A549 (cell line): ENCODE results near the gene CD226. TPM values are rescaled to one million over a fixed set of nuclear protein-coding genes. Genes with fewer than 3 reads are reported as not detected.

Experiments used
- ATAC-seq, 2 experiments: fragments of 200-7000 bp in 1 of 2; fragments of >200 bp in 1 of 2; cut with Nextera tagmentation in 1 of 2; cut with Tn5 transposase in 1 of 2; 3 replicates each; pipeline versions ENCODE4 v1.8.0 to v1.9.1; 2018 to 2020; ENCODE audit warnings: mild to moderate bottlenecking in 1 of 2, moderate library complexity in 1 of 2
- CTCF ChIA-PET: fragments of 300-600 bp; sonication (Branson Sonifier 250); formaldehyde crosslinking; extraction: SDS; loops from one replicate; lab custom pipeline; 2021; ENCODE audit warnings: antibody characterized with exemption, inconsistent platforms; lab: Yijun Ruan, JAX
- POLR2A ChIA-PET: fragments of 350-600 bp; formaldehyde crosslinking; extraction: SDS; loops from one replicate; lab custom pipeline; 2021; ENCODE audit warnings: antibody characterized with exemption, inconsistent platforms; lab: Yijun Ruan, JAX
- DNase-seq, 2 experiments: peaks; one replicate each; pipeline versions ENCODE4 v3.0.0 to v3.0.0-alpha.2; 2011 to 2016; ENCODE audit warnings: low read depth in 1 of 2, low spot score in 1 of 2
- FAIRE-seq: peaks from 2 replicates; lab custom pipeline; 2011; peaks lifted over from hg19 to GRCh38; lab: Jason Lieb, UNC
- H3K27ac ChIP-seq, 2 experiments: fragments of >200 bp; sonication (Bioruptor Twin); formaldehyde crosslinking; 3 replicates each; pipeline ENCODE4 v1.5.1; 2016 to 2017
- H3K4me1 ChIP-seq: fragments of >200 bp; sonication (Bioruptor Twin); formaldehyde crosslinking; 3 replicates; pipeline ENCODE4 v1.6.1; 2016
- H3K4me2 ChIP-seq: fragments of >200 bp; sonication (Bioruptor Twin); formaldehyde crosslinking; 3 replicates; pipeline ENCODE4 v1.6.1; 2016
- H3K4me3 ChIP-seq: fragments of >200 bp; sonication (Bioruptor Twin); formaldehyde crosslinking; 3 replicates; pipeline ENCODE4 v1.5.1; 2016
- H3K9me3 ChIP-seq: fragments of >200 bp; sonication (Bioruptor Twin); formaldehyde crosslinking; 3 replicates; pipeline ENCODE4 v1.6.1; 2016
- BHLHE40 ChIP-seq: IDR thresholded peaks from 2 replicates; pipeline ENCODE4 v1.6.1; 2012; ENCODE audit warnings: low read depth, low read length, inconsistent platforms
- CHD2 ChIP-seq: fragments of 150-350 bp; IDR thresholded peaks from 2 replicates; pipeline ENCODE4 v1.6.1; 2014; ENCODE audit warnings: low read length; ENCODE audit not compliant: partially characterized antibody
- CHD4 ChIP-seq: fragments of 200-600 bp; sonication (generic); IDR thresholded peaks from 2 replicates; pipeline ENCODE4 v1.6.1; 2016; ENCODE audit warnings: antibody characterized with exemption, mild to moderate bottlenecking, borderline replicate concordance
- E2F6 ChIP-seq: IDR thresholded peaks from 2 replicates; pipeline ENCODE4 v1.6.1; 2012; ENCODE audit warnings: low read depth, borderline replicate concordance
- EHF ChIP-seq: fragments of 250-450 bp; sonication (Bioruptor Pico); IDR thresholded peaks from 2 replicates; pipeline ENCODE4 v1.5.0; 2020; ENCODE audit warnings: mild to moderate bottlenecking
- EHMT2 ChIP-seq: fragments of 200-600 bp; sonication (generic); IDR thresholded peaks from 2 replicates; pipeline ENCODE4 v1.6.1; 2016; ENCODE audit warnings: antibody characterized with exemption, low read depth, mild to moderate bottlenecking, moderate library complexity
- FOXS1 ChIP-seq: fragments of 250-450 bp; sonication (Bioruptor Pico); IDR thresholded peaks from 2 replicates; pipeline ENCODE4 v1.5.0; 2020; ENCODE audit warnings: mild to moderate bottlenecking, moderate library complexity
- GATA3 ChIP-seq: IDR thresholded peaks from 2 replicates; pipeline ENCODE4 v1.6.1; 2012; ENCODE audit warnings: borderline replicate concordance
- HDAC2 ChIP-seq: fragments of 200-600 bp; sonication (generic); IDR thresholded peaks from 2 replicates; pipeline ENCODE4 v1.6.1; 2016
- HES2 ChIP-seq: fragments of >200 bp; sonication (Bioruptor Twin); formaldehyde crosslinking; IDR thresholded peaks from 2 replicates; pipeline ENCODE4 v1.6.1; 2016
- JUNB ChIP-seq: fragments of >200 bp; sonication (Bioruptor Twin); formaldehyde crosslinking; IDR thresholded peaks from 2 replicates; pipeline ENCODE4 v1.6.1; 2016
- NFE2L2 ChIP-seq: fragments of 150-350 bp; conservative IDR thresholded peaks from 2 replicates; pipeline ENCODE4 v1.6.1; 2014; ENCODE audit warnings: low read length
- NR3C1 ChIP-seq: fragments of >200 bp; sonication (Bioruptor Twin); formaldehyde crosslinking; IDR thresholded peaks from 3 replicates; pipeline ENCODE4 v1.6.1; 2017
- PHF8 ChIP-seq: fragments of 200-600 bp; sonication (generic); IDR thresholded peaks from 2 replicates; pipeline ENCODE4 v1.6.1; 2016; ENCODE audit warnings: low read depth, mild to moderate bottlenecking, antibody characterized with exemption, moderate library complexity, borderline replicate concordance
- RARB ChIP-seq: fragments of 250-450 bp; sonication (Bioruptor Pico); IDR thresholded peaks from 2 replicates; pipeline ENCODE4 v1.8.0; 2021; ENCODE audit warnings: mild to moderate bottlenecking, moderate library complexity
- RNF2 ChIP-seq: fragments of 200-600 bp; sonication (generic); IDR thresholded peaks from 2 replicates; pipeline ENCODE4 v1.6.1; 2016; ENCODE audit warnings: low read depth, mild to moderate bottlenecking, antibody characterized with exemption, moderate library complexity, borderline replicate concordance
- SMC3 ChIP-seq: fragments of >200 bp; sonication (Bioruptor Twin); formaldehyde crosslinking; IDR thresholded peaks from 3 replicates; pipeline ENCODE4 v1.6.1; 2018; ENCODE audit warnings: inconsistent platforms
- ZFP36 ChIP-seq: fragments of 450-650 bp; IDR thresholded peaks from 2 replicates; pipeline ENCODE4 v1.6.1; 2014; ENCODE audit warnings: borderline replicate concordance; ENCODE audit not compliant: partially characterized antibody
- ZSCAN20 ChIP-seq: fragments of 250-450 bp; sonication (Bioruptor Pico); IDR thresholded peaks from 2 replicates; pipeline ENCODE4 v1.8.0; 2022; ENCODE audit warnings: mild to moderate bottlenecking, moderate library complexity
- WGBS: methylation state at CpG from one replicate; pipeline ENCODE4 v1.1.6; 2017; ENCODE audit errors: missing lambda C conversion rate; 5-methylcytosine and 5-hydroxymethylcytosine counted together
- polyA plus RNA-seq, 4 experiments: library from polyadenylated mRNA; depleted of rRNA in 3 of 4; stranded (reverse); fragments of >200 nt; fragmentation: RNase III in 1 of 4; extraction: RNeasy Plus Mini Kit Qiagen cat#74134 plus additional on column Dnase treatment in 1 of 4; gene quantifications; 2 replicates in 3 of 4; 3 replicates in 1 of 4; pipeline ENCODE4 v1.2.3, GENCODE V29; 2011 to 2017
- TF ChIP-seq, protein P1 (sequence below): fragments of 250-450 bp; sonication (Bioruptor Pico); IDR thresholded peaks from 2 replicates; pipeline ENCODE4 v1.5.0; 2021; ENCODE audit warnings: mild to moderate bottlenecking, moderate library complexity, borderline replicate concordance
- TF ChIP-seq, protein P2 (sequence below): fragments of 150-350 bp; IDR thresholded peaks from 2 replicates; pipeline ENCODE4 v1.6.1; 2014; ENCODE audit warnings: low read depth, mild to moderate bottlenecking, low read length

Gene CD226
- polyA plus RNA-seq, 2 of the 4 experiments (the other 2 are of a cell fraction) = 0.28 to 0.92 TPM

- no peak for ATAC-seq
- H3K4me2 ChIP-seq = no peak overlapping the region
- no peak overlapping the region for H3K4me3 ChIP-seq
- no peak overlapping the region for H3K27ac ChIP-seq
- DNase-seq = no peak
- H3K9me3 ChIP-seq = no peaks in the 10 kb centered on the region
- POLR2A ChIA-PET = no interaction called here
- WGBS = 79% methylated on average over 4 of the region's 4 CpGs
- TF ChIP-seq E2F6 = no peak
- TF ChIP-seq PHF8 = no peak
- no peaks in the 10 kb centered on the region for H3K4me1 ChIP-seq
- CTCF ChIA-PET = interaction anchor here (0.6 kb wide), 1 partner anchor 252 kb away, joined by 3 read pairs; no protein-coding TSS in a partner anchor
- no peak for FAIRE-seq
These were observed 11.5 kb downstream of the CD226 start for GRCh38 chr18:69936191-69936558.

GRCh38 chr18:69935319-69936190 is 12.1 kb downstream of the CD226 start:
- Histone ChIP-seq H3K4me1 (no peaks in the 10 kb centered on the region), H3K27ac (no peak overlapping the region), H3K4me3 (no peak overlapping the region), H3K4me2 (no peak overlapping the region), H3K9me3 (no peaks in the 10 kb centered on the region)
- FAIRE-seq (no peak), ATAC-seq (no peak), DNase-seq (no peak)
- CTCF ChIA-PET = interaction anchor here (0.6 kb wide), 1 partner anchor 253 kb away, joined by 3 read pairs; no protein-coding TSS in a partner anchor
- TF ChIP-seq RARB (no peak), ZSCAN20 (no peak), NR3C1 (no peak), RNF2 (no peak), EHF (CRISPR knock-in tag) (no peak), E2F6 (no peak), CHD4 (no peak), FOXS1 (CRISPR knock-in tag) (no peak), EHMT2 (no peak), JUNB (no peak), HES2 (no peak)
- TF ChIP-seq, protein P1, sequence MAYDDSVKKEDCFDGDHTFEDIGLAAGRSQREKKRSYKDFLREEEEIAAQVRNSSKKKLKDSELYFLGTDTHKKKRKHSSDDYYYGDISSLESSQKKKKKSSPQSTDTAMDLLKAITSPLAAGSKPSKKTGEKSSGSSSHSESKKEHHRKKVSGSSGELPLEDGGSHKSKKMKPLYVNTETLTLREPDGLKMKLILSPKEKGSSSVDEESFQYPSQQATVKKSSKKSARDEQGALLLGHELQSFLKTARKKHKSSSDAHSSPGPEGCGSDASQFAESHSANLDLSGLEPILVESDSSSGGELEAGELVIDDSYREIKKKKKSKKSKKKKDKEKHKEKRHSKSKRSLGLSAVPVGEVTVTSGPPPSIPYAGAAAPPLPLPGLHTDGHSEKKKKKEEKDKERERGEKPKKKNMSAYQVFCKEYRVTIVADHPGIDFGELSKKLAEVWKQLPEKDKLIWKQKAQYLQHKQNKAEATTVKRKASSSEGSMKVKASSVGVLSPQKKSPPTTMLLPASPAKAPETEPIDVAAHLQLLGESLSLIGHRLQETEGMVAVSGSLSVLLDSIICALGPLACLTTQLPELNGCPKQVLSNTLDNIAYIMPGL (CRISPR knock-in tag) = no peak
- TF ChIP-seq, protein P2, sequence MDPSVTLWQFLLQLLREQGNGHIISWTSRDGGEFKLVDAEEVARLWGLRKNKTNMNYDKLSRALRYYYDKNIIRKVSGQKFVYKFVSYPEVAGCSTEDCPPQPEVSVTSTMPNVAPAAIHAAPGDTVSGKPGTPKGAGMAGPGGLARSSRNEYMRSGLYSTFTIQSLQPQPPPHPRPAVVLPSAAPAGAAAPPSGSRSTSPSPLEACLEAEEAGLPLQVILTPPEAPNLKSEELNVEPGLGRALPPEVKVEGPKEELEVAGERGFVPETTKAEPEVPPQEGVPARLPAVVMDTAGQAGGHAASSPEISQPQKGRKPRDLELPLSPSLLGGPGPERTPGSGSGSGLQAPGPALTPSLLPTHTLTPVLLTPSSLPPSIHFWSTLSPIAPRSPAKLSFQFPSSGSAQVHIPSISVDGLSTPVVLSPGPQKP = no peak
- WGBS = 88% methylated on average over 12 of the region's 12 CpGs
- POLR2A ChIA-PET = no interaction called here

DNA sequence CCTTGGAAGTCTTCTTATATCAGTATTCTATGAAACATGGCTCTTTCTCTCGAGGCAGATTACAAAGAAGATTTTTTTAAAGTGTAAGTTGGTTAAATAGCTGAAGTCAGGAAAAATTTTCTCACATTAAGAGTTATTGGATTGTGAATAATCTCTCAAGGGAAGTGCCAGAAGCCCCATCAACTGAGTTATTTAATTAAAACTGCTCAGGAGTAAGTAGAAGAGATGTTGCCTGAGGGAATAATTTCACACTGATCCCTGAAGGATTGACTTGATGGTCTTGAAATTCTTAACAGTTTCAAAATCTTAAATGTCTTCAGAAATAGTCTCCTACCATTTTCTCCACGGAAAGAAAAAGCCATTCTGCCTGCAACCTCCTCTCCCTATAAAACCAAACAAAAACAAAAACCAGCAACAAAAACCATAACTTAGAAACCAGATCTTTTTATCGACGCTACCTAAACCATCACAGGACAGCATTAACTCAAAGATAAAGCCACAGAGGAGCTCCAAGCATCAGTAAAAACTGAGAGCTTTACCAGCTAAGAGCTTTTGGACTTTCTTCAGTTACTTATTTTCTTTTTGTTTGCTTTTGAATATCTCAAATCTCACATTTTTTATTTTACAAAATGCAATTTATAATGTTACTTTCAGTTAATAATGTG is 12.9 kb downstream of the CD226 start:
- H3K4me2 ChIP-seq = no peak overlapping the region
- no peak overlapping the region for H3K4me3 ChIP-seq
- 75% methylated on average over 4 of the region's 4 CpGs for WGBS
- no peak overlapping the region for H3K27ac ChIP-seq
- ChIA-PET CTCF (no interaction called here), POLR2A (no interaction called here)
- DNase-seq (no peak), ATAC-seq (no peak), FAIRE-seq (no peak)
- no peak for TF ChIP-seq GATA3
- no peak for TF ChIP-seq ZFP36
- TF ChIP-seq HDAC2 = no peak
- no peak for TF ChIP-seq RARB
- no peak for TF ChIP-seq NFE2L2
- no peak for TF ChIP-seq BHLHE40
- TF ChIP-seq CHD2 = no peak
- TF ChIP-seq, protein P2 = no peak
- no peak for TF ChIP-seq SMC3
- no peaks in the 10 kb centered on the region for H3K9me3 ChIP-seq
- H3K4me1 ChIP-seq = no peaks in the 10 kb centered on the region
